GM19467 (cell line): ENCODE data around the gene APEH.
"Not testable (repeated sequence)": the region's sequence is repeated elsewhere in the genome, so short reads cannot be mapped to it uniquely, and the experiment has no call there.

Experiments used
- ATAC-seq: cut with Tn5 transposase; IDR thresholded peaks from one replicate; pipeline ENCODE4 v1.9.1; 2021; ENCODE audit warnings: mild to moderate bottlenecking, moderate library complexity; ENCODE audit not compliant: unreplicated experiment

APEH gene

GRCh38 chr3:49667701-49668413 lies 6.3 kb upstream of the APEH start:
- no peak for ATAC-seq

- no peak for ATAC-seq
Measured at GRCh38 chr3:49668414-49668797, 5.7 kb upstream of the APEH start.

GRCh38 chr3:49668861-49669260 lies 5.3 kb upstream of the APEH start:
- ATAC-seq, result no peak

- ATAC-seq, result no peak
Measured at GRCh38 chr3:49669352-49669751, 4.8 kb upstream of the APEH start.

- no peak for ATAC-seq
Measured at GRCh38 chr3:49670940-49671290, 3.2 kb upstream of the APEH start.

GRCh38 chr3:49671291-49672288 lies 2.6 kb upstream of the APEH start:
- no peak for ATAC-seq

GRCh38 chr3:49673121-49673714 lies 933 bp upstream of the APEH start:
- ATAC-seq, result no peak

GRCh38 chr3:49674497-49674983 lies 389 bp downstream of the APEH start:
- ATAC-seq, result peak; percentile 17

GRCh38 chr3:49675912-49676311 lies 1.8 kb downstream of the APEH start:
- no peak for ATAC-seq

GRCh38 chr3:49680493-49681231 lies 6.5 kb downstream of the APEH start:
- ATAC-seq, result no peak

- ATAC-seq, result no peak
Measured at GRCh38 chr3:49681232-49681522, 7.0 kb downstream of the APEH start.

- no peak for ATAC-seq
Measured at GRCh38 chr3:49681543-49681942, 7.4 kb downstream of the APEH start.

- no peak for ATAC-seq
Measured at GRCh38 chr3:49683162-49683561, 9.0 kb downstream of the APEH start.

GRCh38 chr3:49684453-49684852 lies 10.3 kb downstream of the APEH start:
- ATAC-seq, result not testable (repeated sequence)

- not testable (repeated sequence) for ATAC-seq
Measured at GRCh38 chr3:49685103-49685502, 11.0 kb downstream of the APEH start.

GRCh38 chr3:49685846-49686245 lies 11.7 kb downstream of the APEH start:
- ATAC-seq, result not testable (repeated sequence)

- ATAC-seq, result not testable (repeated sequence)
Measured at GRCh38 chr3:49686346-49686745, 12.2 kb downstream of the APEH start.

- not testable (repeated sequence) for ATAC-seq
Measured at GRCh38 chr3:49686769-49687423, 12.7 kb downstream of the APEH start.

- not testable (repeated sequence) for ATAC-seq
Measured at GRCh38 chr3:49687424-49687795, 13.3 kb downstream of the APEH start.

GRCh38 chr3:49688338-49689045 lies 14.3 kb downstream of the APEH start:
- not testable (repeated sequence) for ATAC-seq
